NB4 (cell line): ENCODE data around the gene SRXN1.

Source experiments
- DNase-seq: peaks from one replicate; pipeline ENCODE4 v3.0.0; 2010; ENCODE audit warnings: low read depth
- H3K4me3 ChIP-seq: one replicate; pipeline ENCODE4 v1.5.1; 2011; ENCODE audit warnings: mild to moderate bottlenecking, low read depth, low read length, moderate library complexity
- MYC ChIP-seq: IDR thresholded peaks from 2 replicates; pipeline ENCODE4 v1.6.1; 2011; ENCODE audit warnings: low read depth, low read length
- POLR2A ChIP-seq: IDR thresholded peaks from 2 replicates; pipeline ENCODE4 v1.6.1; 2011; ENCODE audit warnings: mild to moderate bottlenecking; ENCODE audit not compliant: insufficient read length; ENCODE audit errors: extremely low read depth
- TF ChIP-seq, protein P1 (sequence below): IDR thresholded peaks from one replicate; pipeline ENCODE4 v1.5.1; 2012; ENCODE audit warnings: low read depth, low read length
- TF ChIP-seq, protein P2 (sequence below): IDR thresholded peaks from 2 replicates; pipeline ENCODE4 v1.6.1; 2011; ENCODE audit warnings: low read depth, low read length

Gene SRXN1

DNA sequence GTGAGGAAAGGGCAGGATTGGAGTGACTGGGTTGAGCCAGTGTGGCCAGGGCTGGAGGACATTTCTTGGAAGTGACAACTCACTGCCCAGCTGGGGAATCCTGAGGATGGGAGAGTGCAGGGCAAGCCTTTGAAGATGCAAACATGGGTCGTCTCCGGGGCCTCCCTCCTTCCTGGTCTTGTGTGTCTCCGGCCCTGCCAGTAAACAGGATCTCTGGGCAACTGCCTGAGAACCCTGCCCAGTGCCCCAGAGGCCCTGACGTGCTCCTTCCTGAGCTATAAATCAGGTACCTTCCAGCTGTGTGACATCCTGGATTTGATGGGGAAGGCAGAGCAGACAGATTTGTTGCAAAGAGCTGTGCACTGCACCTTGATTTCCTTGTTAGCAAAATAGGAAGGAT, 30.0 kb downstream of the SRXN1 start:
- TF ChIP-seq POLR2A (no peak), MYC (no peak)
- TF ChIP-seq, protein P1, sequence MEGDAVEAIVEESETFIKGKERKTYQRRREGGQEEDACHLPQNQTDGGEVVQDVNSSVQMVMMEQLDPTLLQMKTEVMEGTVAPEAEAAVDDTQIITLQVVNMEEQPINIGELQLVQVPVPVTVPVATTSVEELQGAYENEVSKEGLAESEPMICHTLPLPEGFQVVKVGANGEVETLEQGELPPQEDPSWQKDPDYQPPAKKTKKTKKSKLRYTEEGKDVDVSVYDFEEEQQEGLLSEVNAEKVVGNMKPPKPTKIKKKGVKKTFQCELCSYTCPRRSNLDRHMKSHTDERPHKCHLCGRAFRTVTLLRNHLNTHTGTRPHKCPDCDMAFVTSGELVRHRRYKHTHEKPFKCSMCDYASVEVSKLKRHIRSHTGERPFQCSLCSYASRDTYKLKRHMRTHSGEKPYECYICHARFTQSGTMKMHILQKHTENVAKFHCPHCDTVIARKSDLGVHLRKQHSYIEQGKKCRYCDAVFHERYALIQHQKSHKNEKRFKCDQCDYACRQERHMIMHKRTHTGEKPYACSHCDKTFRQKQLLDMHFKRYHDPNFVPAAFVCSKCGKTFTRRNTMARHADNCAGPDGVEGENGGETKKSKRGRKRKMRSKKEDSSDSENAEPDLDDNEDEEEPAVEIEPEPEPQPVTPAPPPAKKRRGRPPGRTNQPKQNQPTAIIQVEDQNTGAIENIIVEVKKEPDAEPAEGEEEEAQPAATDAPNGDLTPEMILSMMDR, result no peak
- TF ChIP-seq, protein P2, sequence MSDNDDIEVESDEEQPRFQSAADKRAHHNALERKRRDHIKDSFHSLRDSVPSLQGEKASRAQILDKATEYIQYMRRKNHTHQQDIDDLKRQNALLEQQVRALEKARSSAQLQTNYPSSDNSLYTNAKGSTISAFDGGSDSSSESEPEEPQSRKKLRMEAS, result no peak
- no peak overlapping the region for H3K4me3 ChIP-seq
- DNase-seq, result no peak

- TF ChIP-seq MYC (no peak), POLR2A (no peak)
- no peak for DNase-seq
- no peak overlapping the region for H3K4me3 ChIP-seq
Measured at GRCh38 chr20:622161-622560, 30.8 kb downstream of the SRXN1 start.

- no peak overlapping the region for H3K4me3 ChIP-seq
- DNase-seq, result peak; percentile 31
- TF ChIP-seq MYC (no peak), POLR2A (no peak)
- TF ChIP-seq, protein P1, result no peak
- TF ChIP-seq, protein P2, result no peak
Measured at GRCh38 chr20:621125-621756, 31.8 kb downstream of the SRXN1 start.

DNA sequence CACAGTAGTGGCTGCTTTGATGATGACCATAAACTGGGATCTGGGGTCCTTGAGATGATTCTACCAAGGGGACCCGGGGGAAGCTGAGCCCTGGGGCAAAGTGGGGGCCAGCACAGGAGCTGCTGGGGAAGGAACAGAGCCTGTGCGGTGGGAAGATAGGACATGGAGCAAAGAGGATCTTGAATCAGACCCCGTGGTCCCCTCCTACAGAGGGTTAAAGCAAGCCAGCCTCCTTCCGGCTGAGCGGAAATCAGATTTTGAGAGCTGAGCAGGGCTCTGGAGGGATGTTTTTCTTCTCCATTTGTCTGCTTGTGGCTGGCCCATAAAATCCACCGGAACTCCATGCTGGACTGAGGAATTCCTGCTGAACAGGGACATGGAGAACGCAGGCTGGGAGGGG, 32.8 kb downstream of the SRXN1 start:
- TF ChIP-seq MYC (no peak), POLR2A (no peak)
- TF ChIP-seq, protein P1, result no peak
- TF ChIP-seq, protein P2, result no peak
- no peak overlapping the region for H3K4me3 ChIP-seq
- DNase-seq, result no peak

GRCh38 chr20:618980-619379, 34.0 kb downstream of the SRXN1 start:
- TF ChIP-seq, protein P2, result no peak
- TF ChIP-seq MYC (no peak), POLR2A (no peak)
- TF ChIP-seq, protein P1, result no peak
- no peak overlapping the region for H3K4me3 ChIP-seq
- no peak for DNase-seq

DNA sequence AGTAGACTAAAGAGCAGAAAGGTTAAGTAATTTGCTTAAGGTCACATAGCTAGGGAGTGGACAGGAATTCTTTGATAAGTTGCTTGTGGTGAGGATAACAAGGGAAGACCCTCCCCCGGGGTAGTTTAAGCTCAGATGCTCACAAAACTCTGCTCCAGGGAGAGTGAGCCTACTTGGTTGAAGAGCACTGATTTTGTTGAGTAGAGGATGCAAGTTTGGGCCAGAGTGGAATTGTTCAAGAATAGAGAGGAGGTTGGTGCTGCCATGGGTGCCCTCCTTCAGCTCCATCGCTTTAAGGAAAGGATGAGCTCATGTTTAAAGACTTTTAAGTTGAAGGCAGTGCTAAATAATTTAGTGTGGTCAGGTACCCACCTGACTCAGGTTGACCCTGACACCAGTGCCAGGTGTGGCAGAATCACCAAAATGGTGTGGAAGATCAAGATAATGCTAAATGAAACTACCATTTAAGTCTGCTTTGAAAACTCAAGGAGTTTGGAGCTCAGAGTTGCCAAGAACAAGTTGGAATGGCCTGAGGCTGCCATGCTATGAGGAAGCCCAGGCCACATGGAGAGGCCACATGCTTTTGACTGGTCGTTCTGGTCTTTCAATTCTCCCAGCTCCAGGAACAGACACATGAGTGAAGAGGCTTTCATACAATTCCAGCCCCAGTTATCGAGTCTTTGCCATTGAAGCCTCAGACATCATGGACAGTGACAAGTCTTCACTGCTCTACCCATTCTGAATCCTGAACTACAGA, 34.9 kb downstream of the SRXN1 start:
- TF ChIP-seq, protein P1, result no peak
- no peak for TF ChIP-seq POLR2A
- TF ChIP-seq MYC, result no peak
- TF ChIP-seq, protein P2, result no peak
- no peak overlapping the region for H3K4me3 ChIP-seq
- DNase-seq, result no peak
